ENCODE measurements around the gene TBX15.
"Not testable (repeated sequence)": the region's sequence is repeated elsewhere in the genome, so short reads cannot be mapped to it uniquely, and the experiment has no call there.

The TBX15 gene

DNA sequence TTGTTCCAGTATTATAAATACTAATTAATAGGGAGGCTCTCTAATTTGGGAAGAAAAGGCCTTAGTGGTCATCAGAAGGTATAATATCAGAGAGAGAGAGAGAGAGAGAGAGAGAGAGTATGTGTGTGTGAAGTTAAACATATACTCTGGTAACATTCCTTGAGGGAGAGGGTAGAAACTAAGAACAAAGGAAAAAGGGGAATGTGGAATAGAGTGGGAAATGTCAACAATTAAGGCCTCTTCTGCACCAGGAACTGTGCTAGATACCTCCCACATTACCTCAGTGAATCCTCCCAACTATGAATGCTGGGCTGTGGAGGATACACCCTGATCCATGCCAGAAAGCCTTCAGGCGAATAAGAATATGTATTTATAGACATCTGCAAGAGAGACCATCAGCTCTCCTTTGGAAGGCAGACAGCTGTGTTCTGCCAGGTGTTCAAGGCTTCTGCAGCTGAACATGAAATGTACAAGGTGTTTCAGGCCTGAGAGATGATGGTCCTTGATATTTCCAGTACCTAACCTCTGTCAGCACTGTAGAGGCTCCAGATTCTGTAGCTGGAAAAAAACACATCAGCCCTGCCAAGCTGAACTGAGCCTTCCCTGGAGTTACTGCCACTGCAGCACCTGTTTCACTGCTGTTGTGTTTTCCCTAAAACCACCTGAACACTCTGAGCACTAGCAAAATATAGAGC is 29.1 kb downstream of the TBX15 start:
- no peak for DNase-seq (ENCODE audit: low read depth in 2 of 2)

- no peak for DNase-seq (ENCODE audit: low read depth in 2 of 2)
Measured at GRCh38 chr1:118958140-118958539, 30.0 kb downstream of the TBX15 start.

DNA sequence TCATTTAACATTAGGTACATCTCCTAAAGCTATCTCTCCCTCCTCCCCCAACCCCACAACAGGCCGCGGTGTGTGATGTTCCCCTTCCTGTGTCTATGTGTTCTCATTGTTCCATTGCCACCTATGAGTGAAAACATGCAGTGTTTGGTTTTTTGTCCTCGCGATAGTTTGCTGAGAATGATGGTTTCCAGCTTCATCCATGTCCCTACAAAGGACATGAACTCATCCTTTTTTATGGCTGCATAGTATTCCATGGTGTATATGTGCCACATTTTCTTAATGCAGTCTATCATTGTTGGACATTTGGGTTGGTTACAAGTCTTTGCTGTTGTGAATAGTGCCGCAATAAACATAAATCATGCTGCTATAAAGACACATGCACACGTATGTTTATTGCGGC is 30.6 kb downstream of the TBX15 start:
- DNase-seq (ENCODE audit: low read depth in 2 of 2) = not testable (repeated sequence)

DNA sequence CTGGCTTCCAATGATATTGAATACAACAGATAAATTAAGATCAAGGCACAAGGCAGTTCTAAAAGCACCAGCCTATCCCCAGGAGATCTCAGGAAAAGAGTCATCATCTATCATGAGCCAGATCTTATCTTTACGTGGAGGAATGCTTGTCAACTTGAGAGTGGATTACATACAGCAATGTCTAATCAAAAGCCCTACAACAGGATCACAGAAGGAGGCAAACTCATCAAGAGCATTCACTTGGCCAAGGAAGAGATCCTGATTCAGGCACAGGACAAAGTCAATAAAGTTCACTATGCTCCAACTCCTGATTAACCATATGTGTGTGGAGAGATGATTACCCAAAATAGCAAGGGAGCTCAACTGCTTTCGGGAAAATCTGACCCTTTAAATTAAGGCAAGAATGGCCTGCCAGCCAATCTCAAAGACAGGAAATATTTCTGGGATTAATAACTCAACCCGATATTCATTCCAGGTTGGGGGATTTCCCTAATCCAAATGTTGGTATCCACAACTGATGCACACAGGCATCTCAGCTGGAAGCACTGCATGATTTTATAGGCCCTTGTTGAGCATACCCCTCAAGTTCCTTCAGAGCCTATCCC is 33.7 kb downstream of the TBX15 start:
- no peak for DNase-seq (ENCODE audit: low read depth in 2 of 2)

DNA sequence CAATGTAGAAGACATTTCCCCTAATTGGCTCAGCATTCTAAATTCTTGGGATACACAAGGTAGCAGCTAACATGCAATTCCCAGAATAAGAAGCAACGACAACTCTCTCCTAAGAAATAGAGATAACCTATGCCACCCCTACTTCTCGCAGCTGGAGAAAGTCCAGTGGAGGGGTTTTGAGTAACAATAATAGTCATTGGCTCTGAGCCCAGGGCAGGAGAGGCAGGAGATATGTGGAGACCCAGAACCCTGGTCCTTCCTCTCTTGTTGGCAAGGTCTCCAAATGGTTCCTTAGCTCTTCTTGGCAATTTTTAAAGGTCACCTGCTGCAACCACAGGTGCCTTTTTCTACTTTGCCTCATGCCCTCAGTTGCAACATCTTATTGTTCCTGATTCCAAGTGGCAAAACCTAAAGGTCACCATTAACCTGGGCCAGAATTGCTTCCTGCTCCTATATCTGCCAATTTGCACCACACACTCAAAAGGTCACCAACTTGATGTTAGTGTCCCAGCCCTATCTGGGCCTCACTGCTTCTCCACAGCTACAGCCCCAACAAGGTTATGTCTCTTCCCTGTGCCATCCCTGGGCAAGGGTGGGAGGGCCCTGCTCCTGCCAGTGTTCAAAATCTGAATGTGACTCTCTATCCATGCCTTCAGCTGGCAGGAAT is 36.7 kb downstream of the TBX15 start:
- DNase-seq (ENCODE audit: low read depth in 2 of 2) = no peak

DNA sequence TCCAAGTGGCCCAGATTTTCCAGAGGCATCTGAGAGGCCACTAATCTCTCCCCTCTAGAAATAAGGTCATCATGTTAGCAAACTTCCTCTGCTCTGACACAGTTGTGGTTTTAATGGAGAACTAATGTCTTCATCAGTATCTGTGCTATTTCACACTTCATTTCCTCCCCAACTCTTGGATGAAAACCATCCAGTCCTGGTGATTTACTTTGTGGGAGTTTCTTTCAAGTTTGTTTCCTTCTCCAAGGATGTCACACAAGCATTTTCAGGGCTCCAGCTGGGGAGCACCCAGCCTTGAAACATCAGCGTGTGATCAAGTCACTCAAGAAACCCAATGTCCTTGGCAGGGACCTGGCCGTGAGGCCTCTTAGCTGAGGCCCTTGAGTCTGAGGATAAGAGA is 38.8 kb downstream of the TBX15 start:
- DNase-seq (ENCODE audit: low read depth in 2 of 2) = no peak

DNA sequence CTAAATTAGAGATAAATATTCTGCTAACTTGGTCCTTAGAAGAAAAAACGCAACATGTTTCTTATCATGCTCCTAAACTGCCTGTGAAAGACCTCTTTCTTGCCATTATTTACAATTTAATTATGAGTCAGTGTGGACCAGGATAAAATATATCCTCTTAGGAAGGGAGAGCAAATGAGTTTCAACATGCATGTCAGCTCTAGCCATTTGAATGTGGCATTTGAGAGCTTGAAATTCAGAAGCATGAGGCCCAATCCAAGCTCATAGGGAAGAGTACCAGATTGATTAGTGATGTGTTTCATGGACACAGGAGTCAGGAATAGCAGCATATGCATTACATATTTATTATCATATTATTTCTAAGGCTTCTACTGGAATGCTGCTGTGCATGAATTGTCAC is 39.3 kb downstream of the TBX15 start:
- no peak for DNase-seq (ENCODE audit: low read depth in 2 of 2)

GRCh38 chr1:118948351-118948750 is 39.8 kb downstream of the TBX15 start:
- no peak for DNase-seq (ENCODE audit: low read depth in 2 of 2)

GRCh38 chr1:118947790-118948189 is 40.4 kb downstream of the TBX15 start:
- no peak for DNase-seq (ENCODE audit: low read depth in 2 of 2)

- DNase-seq (ENCODE audit: low read depth in 2 of 2) = no peak
Measured at GRCh38 chr1:118947003-118947765, 41.0 kb downstream of the TBX15 start.

- no peak for DNase-seq (ENCODE audit: low read depth in 2 of 2)
Measured at GRCh38 chr1:118945489-118945888, 42.7 kb downstream of the TBX15 start.

DNA sequence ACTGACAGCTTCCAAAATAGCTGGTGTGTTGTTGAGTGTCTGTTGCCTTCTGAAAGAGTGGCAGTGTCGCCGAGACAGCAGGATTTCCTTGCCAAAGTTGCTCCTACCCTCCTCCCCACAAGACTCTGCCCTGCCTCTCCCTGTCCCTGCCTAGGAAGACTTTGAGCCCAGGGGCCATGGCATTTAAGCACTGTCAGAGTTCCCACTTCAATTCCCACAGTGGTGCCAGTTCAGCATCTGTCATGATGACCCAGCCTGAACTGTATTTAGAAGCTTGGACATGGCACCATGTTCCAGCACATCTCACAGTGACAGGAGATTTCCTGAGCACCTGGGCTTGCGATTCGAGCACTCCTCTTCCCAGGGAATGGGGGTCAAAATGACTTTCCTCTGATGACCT is 43.6 kb downstream of the TBX15 start:
- no peak for DNase-seq (ENCODE audit: low read depth in 2 of 2)

DNA sequence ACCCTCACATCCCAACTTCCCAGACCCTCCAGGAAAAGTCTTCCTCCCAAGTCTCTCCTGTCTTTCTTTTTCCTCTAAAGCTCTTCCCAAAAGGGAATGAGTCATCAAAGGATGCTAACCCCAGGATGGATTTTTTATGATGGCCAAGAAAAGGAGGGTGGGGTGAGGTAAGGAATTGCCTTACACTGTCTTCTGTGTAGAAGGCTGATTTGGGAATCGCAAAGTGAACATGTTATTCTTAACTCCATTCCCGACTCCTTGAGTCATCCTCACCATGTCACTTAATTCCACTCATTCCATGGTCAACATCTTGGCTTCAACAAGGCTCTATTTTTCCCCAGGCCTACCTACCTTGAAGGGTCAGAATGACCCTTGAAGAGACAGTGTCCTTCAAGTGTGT is 44.0 kb downstream of the TBX15 start:
- no peak for DNase-seq (ENCODE audit: low read depth in 2 of 2)

GRCh38 chr1:118940957-118941356 is 47.2 kb downstream of the TBX15 start:
- DNase-seq (ENCODE audit: low read depth in 2 of 2) = no peak

GRCh38 chr1:118937413-118938072 is 50.6 kb downstream of the TBX15 start:
- no peak for DNase-seq (ENCODE audit: low read depth in 2 of 2)

DNA sequence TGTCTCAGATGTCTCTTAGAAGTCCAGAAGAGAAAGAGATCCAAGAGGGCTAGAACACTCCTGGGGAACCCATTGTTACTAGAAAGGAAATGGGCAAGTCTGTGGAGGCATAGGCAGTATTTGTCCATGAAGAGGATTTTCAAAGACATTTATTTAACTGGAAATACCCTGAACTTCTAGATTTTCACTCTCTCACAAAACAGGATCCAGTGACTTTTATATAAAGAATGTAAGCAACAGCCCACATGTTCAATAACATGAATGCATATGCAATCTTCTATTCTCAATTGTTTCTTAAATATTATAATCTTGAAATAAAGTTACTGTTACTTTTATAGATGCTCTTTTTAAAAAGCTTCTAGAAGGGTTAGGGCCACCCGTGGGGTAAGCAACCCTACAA is 53.4 kb downstream of the TBX15 start:
- no peak for DNase-seq (ENCODE audit: low read depth in 2 of 2)

- DNase-seq (ENCODE audit: low read depth in 2 of 2) = no peak
Measured at GRCh38 chr1:118933051-118933781, 54.9 kb downstream of the TBX15 start.

GRCh38 chr1:118931876-118932275 is 56.3 kb downstream of the TBX15 start:
- no peak for DNase-seq (ENCODE audit: low read depth in 2 of 2)

GRCh38 chr1:118928739-118929554 is 59.2 kb downstream of the TBX15 start:
- no peak for DNase-seq (ENCODE audit: low read depth in 2 of 2)

DNA sequence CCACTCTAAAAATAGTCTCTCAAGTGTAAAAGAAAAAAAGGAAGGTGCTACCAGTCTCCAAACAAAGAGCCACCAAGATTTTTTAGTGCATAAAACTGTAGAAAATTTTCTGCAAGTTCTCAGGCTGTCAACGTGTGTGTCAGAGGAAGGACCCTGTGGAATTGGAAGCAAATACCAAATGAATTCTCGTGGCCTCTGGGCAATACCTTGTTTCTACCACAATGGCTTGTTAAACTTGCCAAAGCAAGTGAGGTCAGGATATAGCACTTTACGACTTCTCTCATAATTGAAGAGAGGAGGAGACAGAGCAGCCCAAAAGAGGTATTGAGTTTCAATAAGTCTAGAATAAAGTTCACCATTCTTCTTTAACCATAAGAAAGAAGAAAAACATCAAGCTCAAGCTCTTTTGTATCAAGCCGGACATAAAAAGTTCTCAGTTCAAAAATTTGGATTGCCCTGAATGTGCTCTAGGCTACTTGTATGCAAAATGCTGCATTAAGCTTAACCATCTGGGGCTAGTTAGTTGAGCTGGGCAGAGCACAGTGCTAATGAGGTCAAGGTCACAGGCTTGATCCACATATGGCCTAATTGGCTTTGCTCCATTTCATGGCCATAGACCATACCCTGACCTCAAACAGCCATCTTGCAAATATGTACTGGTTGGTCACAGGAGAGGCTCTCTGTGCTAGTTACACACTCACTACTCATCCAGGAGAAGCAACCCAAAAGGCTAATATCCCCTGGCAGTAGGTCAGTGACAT is 60.5 kb downstream of the TBX15 start:
- no peak for DNase-seq (ENCODE audit: low read depth in 2 of 2)
